Measurements from ENCODE around the gene ADGRG4. TPM values are rescaled to one million over a fixed set of nuclear protein-coding genes. Genes with fewer than 3 reads are reported as not detected.

The ADGRG4 gene
- polyA plus RNA-seq, 4 donors = not detected

DNA sequence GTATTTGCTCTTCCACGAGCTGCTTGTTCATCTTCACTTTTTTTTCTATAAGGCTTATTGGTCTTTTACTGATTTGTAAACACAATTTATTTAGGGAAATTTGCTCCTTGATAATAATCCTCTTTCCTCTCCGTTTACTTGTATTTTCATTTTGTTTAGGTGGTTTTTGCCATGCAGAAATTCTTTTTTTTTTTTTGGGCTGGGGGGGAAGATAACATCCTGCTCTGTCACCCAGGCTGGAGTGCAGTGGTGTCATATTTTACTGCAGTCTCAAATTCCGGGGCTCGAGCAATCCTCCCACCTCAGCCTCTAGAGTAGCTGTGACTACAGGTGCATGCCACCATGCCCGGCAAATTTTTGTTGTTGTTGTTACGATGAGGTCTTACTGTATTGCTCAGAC is 155.4 kb downstream of the ADGRG4 start:
- no peak for DNase-seq (ENCODE audit: low read depth in 4 of 4, low spot score in 3 of 4)

GRCh38 chrX:136457303-136457917 is 156.6 kb downstream of the ADGRG4 start:
- DNase-seq (ENCODE audit: low read depth in 4 of 4, low spot score in 3 of 4) = no peak

DNA sequence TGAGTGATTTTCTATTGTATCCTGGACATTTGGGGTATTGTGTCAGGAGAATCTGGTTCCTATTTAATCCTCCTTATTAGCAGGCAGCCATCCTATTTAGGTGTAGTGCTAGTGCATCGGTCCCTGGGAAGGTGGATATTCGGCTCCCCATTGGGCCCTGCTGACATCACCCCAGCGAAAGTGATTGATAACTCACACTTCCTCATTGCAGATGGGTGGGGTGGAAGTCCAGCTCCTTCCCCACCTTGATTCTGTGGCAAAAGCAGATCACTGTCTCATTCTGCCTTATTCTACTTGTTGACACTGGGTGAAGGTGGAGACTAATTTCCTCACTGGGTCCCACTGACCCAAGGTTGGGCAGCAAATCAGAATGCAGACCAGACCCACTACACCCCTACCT is 163.8 kb downstream of the ADGRG4 start:
- no peak for DNase-seq (ENCODE audit: low read depth in 4 of 4, low spot score in 3 of 4)

Other genes with a start within 250 kb of the ADGRG4 start
- 10 to 100 TPM; 64.7 to 71.0 (median 65.3) TPM for gene FHL1, start 153.4 kb upstream of the ADGRG4 start, polyA plus RNA-seq (ENCODE audit: insufficient read length in 4 of 4)
- 10 to 100 TPM; 14.8 to 17.2 (median 16.1) TPM for gene MAP7D3, start 49.6 kb upstream of the ADGRG4 start, polyA plus RNA-seq (ENCODE audit: insufficient read length in 4 of 4)
- under 1 TPM in 3 of 4 donors, not detected in 1; 0.05 to 0.08 (median 0.07) TPM for gene BRS3, start 187.0 kb downstream of the ADGRG4 start, polyA plus RNA-seq (ENCODE audit: insufficient read length in 4 of 4)
- 100 to 1,000 TPM; 106 to 131 (median 127) TPM for gene HTATSF1, start 196.6 kb downstream of the ADGRG4 start, polyA plus RNA-seq (ENCODE audit: insufficient read length in 4 of 4)
- 10 to 100 TPM in 1 of 4 donors, 1 to 10 TPM in 3; 6.5 to 16.0 (median 8.3) TPM for gene VGLL1, start 231.3 kb downstream of the ADGRG4 start, polyA plus RNA-seq (ENCODE audit: insufficient read length in 4 of 4)